Measurements from ENCODE around the gene OXT.
"Not testable (repeated sequence)": the region's sequence is repeated elsewhere in the genome, so short reads cannot be mapped to it uniquely, and the experiment has no call there.

The OXT gene

GRCh38 chr20:3059489-3059888 is 11.9 kb upstream of the OXT start:
- no peak overlapping the region for H3K4me3 ChIP-seq (replicated peaks; ENCODE audit: low read depth, low read length)
- no peak for DNase-seq (ENCODE audit: low read depth)
- no peak for TF ChIP-seq CTCF (IDR thresholded peaks at IDR 0.05; ENCODE audit: low read length, missing control alignments)

- not testable (repeated sequence) for DNase-seq (ENCODE audit: low read depth); H3K4me3 ChIP-seq (replicated peaks; ENCODE audit: low read depth, low read length)
Measured at GRCh38 chr20:3064119-3064518, 7.3 kb upstream of the OXT start.

DNA sequence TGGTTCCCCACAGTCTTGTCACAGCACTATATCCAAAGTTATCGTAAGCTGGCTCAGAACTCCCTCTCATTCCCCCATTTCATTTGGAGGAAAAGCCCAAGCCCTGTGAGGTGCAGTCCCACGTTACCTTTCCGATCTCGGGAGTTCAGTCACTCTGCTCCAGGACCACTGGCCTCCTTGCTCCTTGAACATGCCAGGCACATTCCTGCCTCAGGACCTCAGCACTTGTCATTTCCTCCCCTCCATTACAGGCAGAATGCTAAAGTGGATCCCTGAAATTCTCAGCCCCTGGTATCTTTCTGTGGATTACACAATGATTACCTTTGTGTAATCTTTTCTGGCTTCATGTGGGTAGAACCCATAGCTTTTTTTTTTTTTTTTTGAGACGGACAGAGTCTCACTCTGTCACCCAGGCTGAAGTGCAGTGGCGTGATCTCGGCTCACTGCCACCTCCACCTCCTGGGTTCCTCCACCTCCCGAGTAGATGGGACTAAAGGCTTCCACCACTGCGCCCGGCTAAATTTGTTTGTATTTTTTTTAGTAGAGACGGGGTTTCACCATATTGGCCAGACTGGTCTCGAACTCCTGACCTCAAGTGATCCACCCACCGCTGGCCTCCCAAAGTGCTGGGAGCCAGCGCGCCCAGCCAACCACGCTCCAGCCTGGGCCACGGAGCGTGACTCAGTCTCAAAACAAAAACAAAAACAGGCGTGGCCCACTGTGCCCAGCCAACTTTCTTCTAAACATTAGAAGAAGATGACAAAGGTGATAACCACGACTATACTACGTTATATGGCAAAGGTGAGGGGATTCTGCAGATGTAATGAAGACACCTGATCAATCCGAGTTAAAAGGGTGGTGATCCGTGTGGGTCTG is 4.0 kb upstream of the OXT start:
- no peak for TF ChIP-seq CTCF (IDR thresholded peaks at IDR 0.05; ENCODE audit: low read length, missing control alignments)
- no peak for DNase-seq (ENCODE audit: low read depth)

DNA sequence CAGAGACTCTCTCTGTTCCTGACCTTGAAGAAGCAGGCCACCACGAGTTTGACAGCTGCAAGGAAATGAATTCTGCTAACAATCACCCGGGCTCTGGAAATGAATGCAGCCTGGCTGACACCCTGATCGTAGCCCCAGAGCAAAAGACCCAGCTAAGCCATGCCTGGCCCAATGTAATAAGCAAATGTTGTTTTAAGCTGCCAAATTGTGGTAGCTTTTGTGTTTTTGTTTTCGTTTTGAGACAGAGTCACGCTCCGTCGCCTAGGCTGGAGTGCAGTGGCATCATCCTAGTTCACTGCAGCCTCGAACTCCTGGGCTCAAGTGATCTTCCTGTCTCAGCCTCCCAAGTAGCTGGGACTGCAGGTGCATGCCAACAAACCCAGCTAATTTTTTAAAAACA is 3.3 kb upstream of the OXT start:
- no peak for TF ChIP-seq CTCF (IDR thresholded peaks at IDR 0.05; ENCODE audit: low read length, missing control alignments)
- DNase-seq (ENCODE audit: low read depth) = no peak
- H3K4me3 ChIP-seq (replicated peaks; ENCODE audit: low read depth, low read length) = no peak overlapping the region

More for the DNA sequence above, 4.0 kb upstream of the OXT start:
- H3K4me3 ChIP-seq (replicated peaks; ENCODE audit: low read depth, low read length) = no peak overlapping the region

- TF ChIP-seq CTCF (IDR thresholded peaks at IDR 0.05; ENCODE audit: low read length, missing control alignments) = no peak
- H3K4me3 ChIP-seq (replicated peaks; ENCODE audit: low read depth, low read length) = no peak overlapping the region
- DNase-seq (ENCODE audit: low read depth) = no peak
Measured at GRCh38 chr20:3068986-3069900, 2.2 kb upstream of the OXT start.

DNA sequence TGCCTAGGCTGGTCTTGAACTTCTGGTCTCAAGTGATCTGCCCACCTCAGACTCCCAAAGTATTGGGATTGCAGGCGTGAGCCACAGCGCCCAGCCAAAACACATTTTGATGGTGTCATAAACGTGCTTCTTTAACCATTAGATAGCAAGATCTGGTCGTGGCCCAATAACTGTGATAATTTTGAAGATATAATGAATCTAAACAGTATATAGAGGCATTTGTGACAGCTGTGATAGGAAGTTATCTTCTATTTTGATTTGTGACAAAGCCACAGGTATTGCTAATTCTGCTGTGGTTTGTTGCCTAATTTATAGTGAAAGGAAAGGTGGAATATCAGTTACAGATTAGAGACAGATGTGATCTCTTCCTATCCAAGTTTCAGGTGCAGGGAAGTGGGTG is 695 bp upstream of the OXT start:
- no peak for DNase-seq (ENCODE audit: low read depth)
- H3K4me3 ChIP-seq (replicated peaks; ENCODE audit: low read depth, low read length) = no peak overlapping the region
- TF ChIP-seq CTCF (IDR thresholded peaks at IDR 0.05; ENCODE audit: low read length, missing control alignments) = no peak

- DNase-seq (ENCODE audit: low read depth) = no peak
- no peak overlapping the region for H3K4me3 ChIP-seq (replicated peaks; ENCODE audit: low read depth, low read length)
- no peak for TF ChIP-seq CTCF (IDR thresholded peaks at IDR 0.05; ENCODE audit: low read length, missing control alignments)
Measured at GRCh38 chr20:3071266-3071609, 182 bp upstream of the OXT start.
